ENCODE data around the gene GFOD1. TPM values are rescaled to one million over a fixed set of nuclear protein-coding genes. Genes with fewer than 3 reads are reported as not detected.

The GFOD1 gene
- total RNA-seq, 1 experiment from 2014 or later: 0.62 TPM

- H3K36me3 ChIP-seq (ENCODE audit: control insufficient read depth, insufficient read depth, low read length): no peaks in the 10 kb centered on the region
- ChIA-PET POLR2A (no interaction called here), CTCF (interaction anchor here (0.5 kb wide), 1 partner anchor 134 kb away, joined by 4 read pairs; no protein-coding TSS in a partner anchor)
- in situ Hi-C loops (cut with HindIII; ENCODE audit: low pct_unique_long_range_greater_than_20kb, low sequenced_read_pairs) (no loop called here), intact Hi-C loops (cut with micrococcal nuclease; ENCODE audit: unreplicated experiment) (no loop called here)
- H3K4me1 ChIP-seq (ENCODE audit: control insufficient read depth, insufficient read depth, low read length): no peaks in the 10 kb centered on the region
- ATAC-seq (no peak), DNase-seq (ENCODE audit: low read depth, low spot score) (no peak)
- H3K27me3 ChIP-seq (ENCODE audit: control insufficient read depth, insufficient read depth, low read length): no peaks in the 10 kb centered on the region
- no peak overlapping the region for H3K4me3 ChIP-seq (ENCODE audit: low read depth in 2 of 2, low read length in 2 of 2)
- no TSS peak for BruUV-seq (replicated peaks)
- H3K9me3 ChIP-seq (ENCODE audit: control insufficient read depth, insufficient read depth, low read depth, low read length): no peaks in the 10 kb centered on the region
- no peak for TF ChIP-seq REST (IDR thresholded peaks at IDR 0.05; ENCODE audit: insufficient read depth in 1 of 2, low read depth in 2 of 2, low read length in 1 of 2)
- TF ChIP-seq TCF7L2 (IDR thresholded peaks at IDR 0.05; ENCODE audit: low read depth, low read length): no peak
- TF ChIP-seq SIN3A (IDR thresholded peaks at IDR 0.05; ENCODE audit: borderline replicate concordance, insufficient read depth, low read depth, low read length): no peak
- TF ChIP-seq POLR2AphosphoS5 (IDR thresholded peaks at IDR 0.05; ENCODE audit: low read depth, low read length): no peak
- no peak for TF ChIP-seq CTCF (IDR thresholded peaks at IDR 0.05)
- H3K27ac ChIP-seq (ENCODE audit: low read length): no peak overlapping the region
These were observed 59.4 kb downstream of the GFOD1 start for GRCh38 chr6:13427801-13428582.

GRCh38 chr6:13427316-13427715 lies 60.1 kb downstream of the GFOD1 start:
- no peak overlapping the region for H3K4me3 ChIP-seq (ENCODE audit: low read depth in 2 of 2, low read length in 2 of 2)
- H3K9me3 ChIP-seq (ENCODE audit: control insufficient read depth, insufficient read depth, low read depth, low read length): no peaks in the 10 kb centered on the region
- in situ Hi-C loops (cut with HindIII; ENCODE audit: low pct_unique_long_range_greater_than_20kb, low sequenced_read_pairs) (no loop called here), intact Hi-C loops (cut with micrococcal nuclease; ENCODE audit: unreplicated experiment) (no loop called here)
- no peak for DNase-seq (ENCODE audit: low read depth, low spot score)
- BruUV-seq (replicated peaks): no TSS peak
- H3K36me3 ChIP-seq (ENCODE audit: control insufficient read depth, insufficient read depth, low read length): no peaks in the 10 kb centered on the region
- POLR2A ChIA-PET: no interaction called here
- CTCF ChIA-PET: no interaction called here
- no peak overlapping the region for H3K27ac ChIP-seq (ENCODE audit: low read length)
- no peaks in the 10 kb centered on the region for H3K27me3 ChIP-seq (ENCODE audit: control insufficient read depth, insufficient read depth, low read length)
- TF ChIP-seq SIN3A (IDR thresholded peaks at IDR 0.05; ENCODE audit: borderline replicate concordance, insufficient read depth, low read depth, low read length): no peak
- TF ChIP-seq CTCF (IDR thresholded peaks at IDR 0.05): no peak
- TF ChIP-seq TCF7L2 (IDR thresholded peaks at IDR 0.05; ENCODE audit: low read depth, low read length): no peak
- no peak for TF ChIP-seq POLR2AphosphoS5 (IDR thresholded peaks at IDR 0.05; ENCODE audit: low read depth, low read length)
- TF ChIP-seq REST (IDR thresholded peaks at IDR 0.05; ENCODE audit: insufficient read depth in 1 of 2, low read depth in 2 of 2, low read length in 1 of 2): no peak
- H3K4me1 ChIP-seq (ENCODE audit: control insufficient read depth, insufficient read depth, low read length): no peaks in the 10 kb centered on the region
- ATAC-seq: no peak

All from Panc1 (cell line).